GM19099 (cell line): Measurements from ENCODE around the gene GAD1.

Experiments used
- POLR2A ChIP-seq: IDR thresholded peaks from 3 replicates; pipeline ENCODE4 v1.6.1; 2011; ENCODE audit warnings: low read depth; ENCODE audit not compliant: insufficient read length; ENCODE audit errors: extremely low read depth

GAD1 gene

DNA sequence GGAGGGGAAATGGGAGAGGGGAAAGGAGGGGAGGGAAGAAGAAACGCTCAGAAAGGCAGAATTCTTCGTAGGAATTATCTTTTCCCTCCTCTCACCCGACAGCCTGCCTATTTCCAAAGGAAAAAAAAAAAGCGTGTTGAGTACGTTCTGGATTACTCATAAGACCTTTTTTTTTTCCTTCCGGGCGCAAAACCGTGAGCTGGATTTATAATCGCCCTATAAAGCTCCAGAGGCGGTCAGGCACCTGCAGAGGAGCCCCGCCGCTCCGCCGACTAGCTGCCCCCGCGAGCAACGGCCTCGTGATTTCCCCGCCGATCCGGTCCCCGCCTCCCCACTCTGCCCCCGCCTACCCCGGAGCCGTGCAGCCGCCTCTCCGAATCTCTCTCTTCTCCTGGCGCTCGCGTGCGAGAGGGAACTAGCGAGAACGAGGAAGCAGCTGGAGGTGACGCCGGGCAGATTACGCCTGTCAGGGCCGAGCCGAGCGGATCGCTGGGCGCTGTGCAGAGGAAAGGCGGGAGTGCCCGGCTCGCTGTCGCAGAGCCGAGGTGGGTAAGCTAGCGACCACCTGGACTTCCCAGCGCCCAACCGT, at the start of gene GAD1:
TSS of gene GAD1 (plus strand) at position 384 of the 589 bp plus-strand sequence. CDS start 1,705 bp downstream, outside the sequence.
- TF ChIP-seq POLR2A = no peak

DNA sequence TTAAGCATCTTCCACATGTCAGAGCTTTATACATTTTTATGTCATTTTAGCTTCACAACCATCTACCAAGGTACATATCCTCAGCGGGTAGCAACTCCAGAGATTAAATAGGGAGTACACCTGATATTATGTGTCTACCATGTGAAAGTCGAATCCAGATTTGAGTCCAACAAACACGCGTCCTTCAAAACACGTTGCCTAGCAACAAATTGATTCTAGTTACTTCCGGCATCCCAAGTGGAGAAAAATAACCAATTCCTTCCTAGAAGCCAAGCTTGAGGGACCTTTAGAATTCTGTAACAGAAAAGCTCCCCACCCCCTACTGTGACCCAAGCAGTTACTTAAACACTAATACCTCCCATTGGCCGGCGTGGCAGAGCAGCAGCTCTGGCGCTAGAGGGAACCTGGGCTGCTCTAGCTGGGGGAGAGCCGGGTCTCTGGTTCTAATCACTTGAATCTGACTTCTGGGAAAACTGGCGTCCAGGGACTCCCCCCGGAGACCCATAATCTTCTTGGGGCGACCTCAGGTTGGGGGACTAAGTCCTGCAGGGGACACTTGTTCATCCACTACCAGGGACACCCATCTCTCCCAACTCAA, 46.6 kb upstream of the GAD1 start, which contains the start of gene ERICH2:
TSS of gene ERICH2 (plus strand) at position 371 of the 598 bp plus-strand sequence. CDS start 304 bp downstream, outside the sequence.
- peak; percentile 25 for TF ChIP-seq POLR2A

DNA sequence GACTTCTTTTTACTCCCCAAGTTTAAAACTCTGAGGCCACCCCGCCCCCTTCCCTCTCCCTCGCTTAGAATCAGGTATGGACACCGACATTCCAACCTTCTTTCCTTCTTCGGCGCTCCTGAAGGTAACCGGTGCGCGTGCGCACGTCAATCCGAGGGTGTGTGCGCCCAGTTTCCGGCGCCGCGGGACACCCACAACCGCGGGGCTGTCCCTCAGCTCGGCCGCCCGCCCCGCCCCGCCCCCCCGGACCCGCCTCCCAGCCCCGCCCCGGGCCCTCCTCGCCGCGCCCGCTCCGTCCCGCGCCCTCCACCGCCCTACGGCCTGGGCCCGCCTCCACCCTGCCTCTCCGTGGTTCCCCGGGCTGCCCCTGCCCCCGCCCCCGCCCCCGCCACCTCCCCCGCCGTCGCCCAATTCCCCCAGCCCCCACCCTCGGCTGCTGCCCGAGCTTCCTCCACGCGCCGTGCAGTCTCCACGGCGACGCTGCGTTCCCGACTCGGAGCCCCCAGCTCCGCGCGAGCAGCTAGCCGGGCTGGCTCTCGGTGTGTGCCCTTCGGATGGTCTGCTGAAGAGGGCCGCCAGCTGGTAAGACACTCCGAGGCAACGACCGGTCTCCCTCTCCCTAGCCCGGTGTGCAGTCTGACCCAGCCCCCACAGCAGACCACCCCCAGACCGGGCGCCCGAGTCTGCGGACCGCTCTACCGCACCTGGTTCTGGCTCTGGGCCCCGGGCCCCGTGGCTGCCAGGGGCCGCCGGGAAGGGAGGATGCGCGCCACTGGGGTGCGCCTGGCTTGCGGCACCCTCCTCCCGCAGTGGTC, 45.9 kb upstream of the GAD1 start:
- TF ChIP-seq POLR2A = no peak

DNA sequence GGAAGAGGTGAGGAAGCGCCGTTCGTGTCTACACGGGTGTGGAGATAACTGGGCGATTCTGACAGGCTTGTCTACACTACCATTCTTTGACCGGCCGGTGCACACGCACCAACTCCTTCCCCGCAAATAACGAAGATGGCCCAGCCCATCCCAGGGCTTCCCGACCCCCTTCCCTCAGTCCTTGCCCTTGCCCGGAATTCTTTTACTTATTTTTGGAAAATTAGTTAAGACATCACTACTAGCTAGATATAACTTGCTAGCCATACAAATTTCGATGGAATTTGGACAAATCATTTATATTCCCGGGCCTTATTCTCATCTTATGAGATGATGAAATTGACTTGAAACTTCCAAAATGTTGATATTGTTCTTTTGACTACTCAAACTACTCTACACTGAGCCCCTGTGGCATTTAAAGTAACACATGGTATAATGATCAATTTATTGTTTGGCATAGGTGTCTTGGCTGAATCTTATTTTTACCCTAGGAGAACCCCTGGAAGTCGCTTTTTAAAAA, 45.2 kb upstream of the GAD1 start:
- no peak for TF ChIP-seq POLR2A

DNA sequence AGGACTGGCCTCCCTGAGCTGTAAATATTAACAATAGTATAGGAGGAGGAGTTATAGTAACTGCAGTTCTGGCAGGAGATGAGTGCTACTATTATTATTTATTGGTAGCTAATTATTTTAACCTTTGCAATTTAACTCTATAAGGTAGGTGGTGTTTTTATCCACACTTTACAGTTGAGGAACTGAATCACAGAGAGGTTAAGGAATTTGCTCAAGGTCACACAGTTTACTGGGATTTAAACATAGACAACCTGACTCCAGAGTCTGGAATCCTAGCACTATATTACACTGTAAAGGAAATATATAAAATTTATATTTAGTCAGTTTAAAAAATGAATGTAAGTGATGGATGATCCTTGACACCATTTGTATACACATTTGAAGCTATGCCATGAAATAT, 44.4 kb upstream of the GAD1 start:
- TF ChIP-seq POLR2A = no peak

DNA sequence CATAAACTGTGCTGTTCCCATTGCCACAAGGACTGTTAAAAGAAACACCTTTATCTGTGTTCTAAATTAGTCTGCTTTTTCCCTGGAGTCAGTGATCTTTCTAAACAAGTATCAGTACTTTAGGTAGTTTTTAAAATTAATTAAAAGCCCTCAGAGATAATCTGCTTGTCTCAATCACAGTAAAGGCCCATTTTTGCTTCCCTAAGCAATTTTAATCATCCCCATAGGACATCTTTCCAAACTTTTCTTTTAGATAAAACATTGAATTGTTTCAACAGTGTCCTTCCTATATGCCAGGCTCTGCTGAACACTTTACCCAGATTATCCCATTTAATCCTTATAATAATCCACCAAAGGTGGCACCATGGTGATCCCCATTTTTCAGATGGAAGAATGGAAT, 42.6 kb upstream of the GAD1 start:
- no peak for TF ChIP-seq POLR2A

DNA sequence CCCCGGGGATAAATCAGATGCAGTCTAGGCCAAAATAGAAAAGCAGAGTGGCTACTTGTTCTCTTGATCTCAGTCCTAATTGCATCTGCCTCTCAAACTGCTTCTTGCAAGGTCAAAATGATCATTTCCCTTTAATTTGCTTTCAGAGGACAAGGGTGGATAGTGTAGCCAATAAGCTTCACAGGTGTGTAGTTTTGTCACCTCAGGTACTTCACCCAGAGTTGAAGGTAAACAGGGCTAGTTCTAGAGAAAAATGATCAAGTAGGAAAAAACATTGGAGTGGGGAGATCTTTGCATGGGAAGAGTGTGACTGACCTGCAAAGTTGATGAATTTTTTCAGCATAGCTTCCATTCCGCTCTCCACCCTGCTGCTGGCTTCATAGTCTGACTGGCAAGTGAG, 37.8 kb upstream of the GAD1 start:
- TF ChIP-seq POLR2A = no peak

DNA sequence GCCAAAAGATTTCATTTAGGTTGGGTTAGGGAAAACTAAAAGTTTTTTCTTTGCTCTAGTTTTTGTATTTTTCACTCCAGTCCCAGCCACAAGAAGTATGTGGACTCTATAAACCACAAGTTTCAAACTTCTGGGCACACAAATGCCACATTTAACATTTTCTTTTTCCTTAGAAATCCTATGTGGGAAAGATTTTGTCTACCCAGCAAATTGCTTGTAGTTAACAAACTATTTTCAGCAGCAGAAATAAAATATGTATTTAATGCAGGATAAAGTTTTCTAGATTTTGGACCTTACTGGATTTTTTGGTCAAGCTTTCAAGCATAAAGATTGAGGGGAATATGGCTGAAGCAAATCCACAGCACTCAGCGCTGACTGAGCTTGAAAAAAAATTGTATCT, 37.4 kb upstream of the GAD1 start:
- no peak for TF ChIP-seq POLR2A

DNA sequence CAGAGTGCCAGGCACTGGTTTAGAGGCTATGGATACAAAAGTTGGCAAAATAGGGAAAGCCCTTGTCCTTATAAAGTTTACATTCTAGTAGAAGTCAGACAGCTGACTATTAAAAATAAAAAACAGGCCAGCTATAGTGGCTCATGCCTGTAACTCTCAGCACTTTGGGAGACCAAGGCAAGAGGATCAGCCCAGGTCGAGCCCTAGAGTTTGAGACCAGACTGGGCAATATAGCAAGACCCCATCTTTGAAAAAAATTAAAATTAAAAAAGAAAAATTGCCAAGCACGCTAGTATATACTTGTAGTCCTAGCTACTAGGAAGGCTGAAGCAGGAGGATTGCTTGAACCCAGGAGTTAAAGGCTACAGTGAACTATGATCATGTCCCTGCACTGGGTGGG, 34.0 kb upstream of the GAD1 start:
- no peak for TF ChIP-seq POLR2A

DNA sequence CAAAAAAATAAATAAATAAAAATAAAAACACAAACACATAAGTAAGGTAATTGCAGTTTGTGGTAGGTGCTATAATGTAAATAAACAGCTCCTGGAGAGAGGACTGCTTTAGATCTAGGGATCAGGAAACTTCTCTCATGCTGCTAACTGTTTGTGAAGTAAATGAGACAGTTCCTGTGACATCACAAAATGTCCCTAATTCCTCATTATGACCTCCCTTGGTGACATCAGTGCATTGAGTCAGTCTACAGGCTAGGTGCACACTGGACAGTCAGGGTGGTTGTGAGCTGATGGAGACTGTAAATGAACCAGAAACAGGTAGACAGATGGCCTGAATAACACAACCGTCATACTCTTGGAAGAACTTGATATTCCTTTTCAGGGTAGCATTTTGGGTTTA, 33.1 kb upstream of the GAD1 start:
- no peak for TF ChIP-seq POLR2A

DNA sequence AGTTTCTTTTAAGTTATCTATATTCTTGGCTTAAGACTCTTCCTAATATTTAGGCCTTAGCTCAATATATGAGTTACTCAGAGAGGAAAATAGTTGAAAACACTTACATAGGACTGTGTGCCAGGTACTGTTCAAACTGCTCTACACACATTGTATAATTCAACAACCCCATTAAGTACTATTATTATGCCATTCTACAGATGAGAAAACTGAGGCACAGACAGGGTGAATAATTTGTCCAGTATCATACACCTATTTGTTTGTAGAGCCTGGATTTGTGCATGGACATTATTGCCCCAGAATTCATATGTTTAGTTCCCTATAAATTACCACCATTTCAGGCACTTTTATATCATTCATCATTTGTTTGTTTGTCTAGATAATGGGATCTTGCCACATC, 17.7 kb upstream of the GAD1 start:
- TF ChIP-seq POLR2A = no peak

DNA sequence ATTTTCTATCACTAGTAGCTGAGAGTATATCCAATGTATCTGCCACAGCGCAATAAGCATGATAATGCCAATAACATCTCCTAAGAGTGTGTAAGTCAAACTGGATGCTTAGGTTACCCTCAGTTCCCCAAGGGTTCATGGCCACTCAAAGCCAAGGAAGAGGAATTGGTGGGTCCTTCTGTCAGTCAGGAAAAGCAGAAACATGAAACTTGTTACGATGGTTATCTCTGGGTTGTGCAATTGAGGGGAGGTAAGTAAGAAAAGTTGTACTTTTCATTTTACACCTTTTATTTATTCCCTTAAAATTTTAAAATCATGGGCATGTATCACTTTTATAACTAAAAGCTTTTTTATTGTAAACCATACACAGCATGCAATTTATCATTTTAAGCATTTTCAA, 10.1 kb upstream of the GAD1 start:
- TF ChIP-seq POLR2A = no peak

DNA sequence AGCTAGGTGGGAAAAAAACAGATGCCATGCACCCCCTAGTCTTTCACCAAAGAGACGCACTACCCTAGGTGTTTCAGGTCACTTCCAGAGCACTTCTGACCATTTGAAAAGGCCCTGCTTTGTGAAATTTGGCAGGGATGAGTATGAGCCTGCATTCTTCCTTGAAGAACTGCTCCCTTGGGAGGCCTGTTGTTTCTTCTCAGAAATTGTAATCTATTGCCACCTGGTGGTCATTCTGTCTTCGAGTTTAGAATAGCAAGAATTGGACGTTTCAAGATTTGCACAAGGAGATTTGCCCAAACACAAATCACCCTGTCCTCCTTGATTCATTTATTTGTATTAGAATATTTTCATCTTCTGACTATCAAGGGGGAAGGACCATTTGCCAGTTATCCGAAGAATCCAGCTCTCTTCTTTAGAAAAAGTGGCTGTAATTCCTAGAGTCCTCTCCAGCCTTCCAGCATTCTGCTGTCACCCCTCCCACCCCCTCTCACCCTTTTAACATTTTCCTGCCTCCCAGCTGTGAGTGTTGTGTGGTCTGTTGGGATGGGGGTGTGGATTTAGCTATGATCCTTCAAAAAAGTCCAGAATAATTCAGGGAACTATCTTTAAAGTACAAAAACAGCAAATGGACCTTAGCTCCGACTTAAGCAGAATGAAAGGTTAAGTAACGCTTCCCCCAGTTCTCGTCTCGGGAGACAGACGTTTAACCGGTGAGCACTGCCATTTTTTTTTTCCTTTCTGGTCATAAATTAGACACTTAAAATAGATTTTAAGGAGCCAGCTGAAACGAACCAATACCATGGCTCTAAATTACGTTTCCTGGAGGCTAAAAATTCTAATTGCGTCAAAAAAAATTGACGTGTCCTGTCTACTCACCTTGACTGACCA, 3.7 kb upstream of the GAD1 start:
- no peak for TF ChIP-seq POLR2A

DNA sequence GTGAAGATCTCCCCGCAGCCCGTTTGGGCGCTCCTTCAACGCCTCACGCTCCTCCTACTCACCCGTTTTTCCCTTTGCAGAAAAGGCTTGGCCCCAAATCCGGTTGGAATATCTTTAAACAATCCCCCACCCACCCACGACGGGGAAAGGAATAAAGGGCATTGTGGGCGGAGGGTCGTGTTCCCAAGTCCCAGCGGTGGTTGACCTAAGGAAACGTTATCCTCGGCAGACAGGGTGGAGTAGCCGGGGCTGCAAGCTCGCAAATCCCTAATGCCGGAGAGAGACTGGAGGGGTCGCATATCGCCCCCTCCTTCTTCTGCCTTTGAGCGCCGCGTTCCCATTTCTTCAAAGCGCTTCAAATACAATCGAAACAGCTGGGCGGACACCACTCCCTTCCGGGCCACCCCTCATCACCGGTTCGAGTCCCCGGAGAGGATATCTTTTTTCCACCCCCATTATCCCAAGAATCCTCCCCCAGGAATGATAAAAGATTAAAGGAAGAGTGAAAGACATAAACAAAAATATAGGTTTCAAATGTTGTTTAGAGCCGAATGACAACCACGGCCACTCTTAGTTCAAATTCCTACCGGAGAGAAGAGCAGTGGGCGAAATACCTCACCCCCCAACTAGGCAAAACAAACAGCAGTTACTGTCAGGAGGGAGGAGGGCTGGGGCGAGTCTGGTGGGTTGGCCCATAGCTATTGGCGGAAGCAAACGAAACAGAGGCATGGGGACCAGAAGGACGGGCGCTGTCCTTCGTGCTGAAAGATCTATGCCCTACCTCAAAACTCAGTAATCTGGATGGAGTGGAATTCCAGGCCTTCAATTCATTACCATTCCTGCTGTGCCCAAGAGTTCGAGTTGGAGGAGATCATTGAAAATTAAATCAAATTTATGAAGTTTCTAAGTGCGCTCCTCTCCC, 2.8 kb upstream of the GAD1 start:
- no peak for TF ChIP-seq POLR2A

DNA sequence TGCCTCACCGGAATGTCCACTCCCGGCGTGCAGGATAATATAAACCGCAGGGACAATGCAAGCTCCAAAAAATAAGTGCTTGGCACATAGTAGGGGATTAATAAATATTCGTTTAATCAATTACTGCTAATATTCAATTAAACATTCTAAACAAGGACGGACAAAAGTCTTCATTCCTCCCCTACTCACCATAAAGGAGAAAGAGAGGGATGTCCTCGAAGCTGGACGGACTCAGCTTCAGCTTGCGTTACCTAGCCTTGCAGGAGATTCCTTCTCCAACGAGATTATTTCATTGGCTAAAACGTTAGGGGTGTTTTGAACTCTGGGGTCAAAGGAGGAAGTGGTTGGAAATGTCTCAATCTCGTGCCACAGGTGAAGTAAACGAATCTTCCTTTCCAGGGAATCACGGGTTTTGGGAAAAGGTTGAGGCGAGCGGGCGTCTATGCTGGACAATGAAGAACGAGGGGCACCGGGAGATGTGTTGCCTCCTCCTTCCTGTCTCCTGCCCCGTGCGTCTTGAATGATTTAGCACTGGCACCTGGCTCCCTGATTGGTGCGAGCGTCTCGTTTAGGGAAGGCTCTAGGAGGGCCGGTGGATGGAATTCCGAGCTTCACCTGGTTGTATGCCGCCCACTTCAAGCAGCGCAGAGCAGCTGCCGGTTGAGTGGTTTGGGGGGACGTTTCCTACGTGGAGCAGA, 2.0 kb upstream of the GAD1 start:
- TF ChIP-seq POLR2A = no peak
